ENCODE measurements around the gene ATL1. TPM values are rescaled to one million over a fixed set of nuclear protein-coding genes. Genes with fewer than 3 reads are reported as not detected.
"Not testable (repeated sequence)": the region's sequence is repeated elsewhere in the genome, so short reads cannot be mapped to it uniquely, and the experiment has no call there.

Gene ATL1
- total and polyA plus RNA-seq, 4 donors = 2.0 to 8.7 (median 4.7) TPM

DNA sequence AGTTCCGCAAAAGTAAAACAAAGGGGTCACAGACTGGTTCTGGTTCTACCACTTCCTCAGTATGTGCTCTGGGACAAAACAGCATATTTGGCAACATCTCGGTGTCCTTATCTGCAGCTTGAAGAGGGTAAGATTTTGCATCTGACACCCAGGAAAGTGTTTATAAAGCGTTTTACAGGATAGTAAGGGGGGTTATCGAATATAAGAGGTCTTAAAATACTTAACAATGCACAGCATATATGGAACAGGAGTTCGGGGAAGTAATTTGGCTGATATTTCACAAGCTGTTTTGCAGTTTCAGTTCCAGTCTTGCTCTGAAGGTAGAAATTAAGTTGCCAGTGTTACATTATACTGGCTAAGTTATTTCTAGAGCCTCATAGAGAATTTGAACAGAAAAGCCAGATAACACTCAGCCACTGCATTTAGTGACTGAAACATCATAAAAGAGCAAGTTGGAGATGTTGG is 26.7 kb upstream of the ATL1 start:
- no peak overlapping the region for H3K4me3 ChIP-seq
- no peaks in the 10 kb centered on the region for H3K9me3 ChIP-seq (ENCODE audit: control insufficient read depth in 4 of 4, insufficient read depth in 3 of 4, low read length in 3 of 4)
- ATAC-seq (ENCODE audit: insufficient read depth, low FRiP score) (no peak), DNase-seq (no peak)
- peak overlapping the region in 1 of 2 donors; percentile 92 for H3K9ac ChIP-seq (ENCODE audit: insufficient read depth in 1 of 2, low read length in 2 of 2)
- WGBS, 2 donors = 16 to 17% methylated on average over 5 of the region's 5 CpGs
- TF ChIP-seq, protein P1, sequence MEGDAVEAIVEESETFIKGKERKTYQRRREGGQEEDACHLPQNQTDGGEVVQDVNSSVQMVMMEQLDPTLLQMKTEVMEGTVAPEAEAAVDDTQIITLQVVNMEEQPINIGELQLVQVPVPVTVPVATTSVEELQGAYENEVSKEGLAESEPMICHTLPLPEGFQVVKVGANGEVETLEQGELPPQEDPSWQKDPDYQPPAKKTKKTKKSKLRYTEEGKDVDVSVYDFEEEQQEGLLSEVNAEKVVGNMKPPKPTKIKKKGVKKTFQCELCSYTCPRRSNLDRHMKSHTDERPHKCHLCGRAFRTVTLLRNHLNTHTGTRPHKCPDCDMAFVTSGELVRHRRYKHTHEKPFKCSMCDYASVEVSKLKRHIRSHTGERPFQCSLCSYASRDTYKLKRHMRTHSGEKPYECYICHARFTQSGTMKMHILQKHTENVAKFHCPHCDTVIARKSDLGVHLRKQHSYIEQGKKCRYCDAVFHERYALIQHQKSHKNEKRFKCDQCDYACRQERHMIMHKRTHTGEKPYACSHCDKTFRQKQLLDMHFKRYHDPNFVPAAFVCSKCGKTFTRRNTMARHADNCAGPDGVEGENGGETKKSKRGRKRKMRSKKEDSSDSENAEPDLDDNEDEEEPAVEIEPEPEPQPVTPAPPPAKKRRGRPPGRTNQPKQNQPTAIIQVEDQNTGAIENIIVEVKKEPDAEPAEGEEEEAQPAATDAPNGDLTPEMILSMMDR (IDR thresholded peaks at IDR 0.05; ENCODE audit: control extremely low read depth, extremely low read depth) = no peak
- H3K27me3 ChIP-seq (ENCODE audit: control insufficient read depth in 3 of 3, insufficient read depth in 3 of 3, low read length in 2 of 3) = peaks cover 0 to 3% (median 0%) of the 10 kb centered on the region in 3 donors
- H3K36me3 ChIP-seq (ENCODE audit: control insufficient read depth in 4 of 4, insufficient read depth in 4 of 4, low read length in 4 of 4) = peaks cover 0 to 3% (median 1%) of the 10 kb centered on the region in 4 donors
- peaks cover 0 to 30% (median 9%) of the 10 kb centered on the region in 5 donors for H3K4me1 ChIP-seq (ENCODE audit: control insufficient read depth in 5 of 5, insufficient read depth in 5 of 5, low read length in 5 of 5)
- peak overlapping the region in 1 of 2 donors; percentile 98 for H3K27ac ChIP-seq (ENCODE audit: low read depth in 1 of 2, low read length in 1 of 2)

DNA sequence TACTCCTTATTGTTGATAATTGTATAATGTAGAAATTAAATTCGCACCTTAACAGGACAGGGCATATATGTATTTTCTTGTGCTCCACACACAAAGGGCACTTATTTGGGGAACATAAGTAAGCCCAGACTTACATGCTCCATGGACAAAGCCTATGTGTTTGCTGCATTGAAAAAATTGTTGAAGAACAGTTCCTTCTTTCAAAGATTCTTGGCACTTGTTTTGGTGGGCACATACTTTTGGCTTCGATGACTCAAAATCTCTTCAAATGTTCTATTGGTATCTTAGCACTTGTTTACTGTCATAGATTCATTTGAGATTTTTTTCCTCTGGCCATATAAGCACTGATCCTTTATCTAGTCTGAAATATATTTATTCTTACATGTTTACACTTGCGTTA is 26.1 kb upstream of the ATL1 start:
- H3K9me3 ChIP-seq (ENCODE audit: control insufficient read depth in 4 of 4, insufficient read depth in 3 of 4, low read length in 3 of 4) = no peaks in the 10 kb centered on the region
- peaks cover 0 to 3% (median 1%) of the 10 kb centered on the region in 4 donors for H3K36me3 ChIP-seq (ENCODE audit: control insufficient read depth in 4 of 4, insufficient read depth in 4 of 4, low read length in 4 of 4)
- no peak overlapping the region for H3K9ac ChIP-seq (ENCODE audit: insufficient read depth in 1 of 2, low read length in 2 of 2)
- peaks cover 0 to 3% (median 0%) of the 10 kb centered on the region in 3 donors for H3K27me3 ChIP-seq (ENCODE audit: control insufficient read depth in 3 of 3, insufficient read depth in 3 of 3, low read length in 2 of 3)
- H3K4me1 ChIP-seq (ENCODE audit: control insufficient read depth in 5 of 5, insufficient read depth in 5 of 5, low read length in 5 of 5) = peaks cover 0 to 29% (median 9%) of the 10 kb centered on the region in 5 donors
- H3K4me3 ChIP-seq = no peak overlapping the region
- no peak for ATAC-seq (ENCODE audit: insufficient read depth, low FRiP score)
- WGBS, 2 donors = 66 to 84% methylated on average over 3 of the region's 3 CpGs
- no peak for DNase-seq
- no peak overlapping the region for H3K27ac ChIP-seq (ENCODE audit: low read depth in 1 of 2, low read length in 1 of 2)
- TF ChIP-seq, protein P1 (IDR thresholded peaks at IDR 0.05; ENCODE audit: control extremely low read depth, extremely low read depth) = no peak

- Histone ChIP-seq H3K27me3 (ENCODE audit: control insufficient read depth in 3 of 3, insufficient read depth in 3 of 3, low read length in 2 of 3) (peaks cover 0 to 3% (median 0%) of the 10 kb centered on the region in 3 donors), H3K9me3 (ENCODE audit: control insufficient read depth in 4 of 4, insufficient read depth in 3 of 4, low read length in 3 of 4) (no peaks in the 10 kb centered on the region), H3K4me3 (no peak overlapping the region), H3K36me3 (ENCODE audit: control insufficient read depth in 4 of 4, insufficient read depth in 4 of 4, low read length in 4 of 4) (peaks cover 0 to 3% (median 0%) of the 10 kb centered on the region in 4 donors), H3K9ac (ENCODE audit: insufficient read depth in 1 of 2, low read length in 2 of 2) (no peak overlapping the region), H3K4me1 (ENCODE audit: control insufficient read depth in 5 of 5, insufficient read depth in 5 of 5, low read length in 5 of 5) (peaks cover 0 to 25% (median 9%) of the 10 kb centered on the region in 5 donors), H3K27ac (ENCODE audit: low read depth in 1 of 2, low read length in 1 of 2) (no peak overlapping the region)
- no peak for DNase-seq
- ATAC-seq (ENCODE audit: insufficient read depth, low FRiP score) = no peak
- 85 to 97% methylated on average over 3 of the region's 3 CpGs for WGBS, 2 donors
- TF ChIP-seq, protein P1 (IDR thresholded peaks at IDR 0.05; ENCODE audit: control extremely low read depth, extremely low read depth) = no peak
Observed at GRCh38 chr14:50534416-50534815, 25.5 kb upstream of the ATL1 start.

GRCh38 chr14:50534997-50535396 is 24.9 kb upstream of the ATL1 start:
- 28 to 66% methylated on average over 1 of the region's 1 CpG for WGBS, 2 donors
- no peak overlapping the region for H3K27ac ChIP-seq (ENCODE audit: low read depth in 1 of 2, low read length in 1 of 2)
- peaks cover 0 to 19% (median 8%) of the 10 kb centered on the region in 5 donors for H3K4me1 ChIP-seq (ENCODE audit: control insufficient read depth in 5 of 5, insufficient read depth in 5 of 5, low read length in 5 of 5)
- H3K9me3 ChIP-seq (ENCODE audit: control insufficient read depth in 4 of 4, insufficient read depth in 3 of 4, low read length in 3 of 4) = no peaks in the 10 kb centered on the region
- no peak overlapping the region for H3K9ac ChIP-seq (ENCODE audit: insufficient read depth in 1 of 2, low read length in 2 of 2)
- H3K27me3 ChIP-seq (ENCODE audit: control insufficient read depth in 3 of 3, insufficient read depth in 3 of 3, low read length in 2 of 3) = peaks cover 0 to 3% (median 0%) of the 10 kb centered on the region in 3 donors
- ATAC-seq (ENCODE audit: insufficient read depth, low FRiP score) (no peak), DNase-seq (no peak)
- peaks cover 0 to under 1% (median 0%) of the 10 kb centered on the region in 4 donors for H3K36me3 ChIP-seq (ENCODE audit: control insufficient read depth in 4 of 4, insufficient read depth in 4 of 4, low read length in 4 of 4)
- H3K4me3 ChIP-seq = no peak overlapping the region
- TF ChIP-seq, protein P1 (IDR thresholded peaks at IDR 0.05; ENCODE audit: control extremely low read depth, extremely low read depth) = no peak

GRCh38 chr14:50538034-50538433 is 21.9 kb upstream of the ATL1 start:
- H3K27ac ChIP-seq (ENCODE audit: low read depth in 1 of 2, low read length in 1 of 2); H3K4me1 ChIP-seq (ENCODE audit: control insufficient read depth in 5 of 5, insufficient read depth in 5 of 5, low read length in 5 of 5); ATAC-seq (ENCODE audit: insufficient read depth, low FRiP score); H3K4me3 ChIP-seq; H3K9ac ChIP-seq (ENCODE audit: insufficient read depth in 1 of 2, low read length in 2 of 2); H3K27me3 ChIP-seq (ENCODE audit: control insufficient read depth in 3 of 3, insufficient read depth in 3 of 3, low read length in 2 of 3); H3K9me3 ChIP-seq (ENCODE audit: control insufficient read depth in 4 of 4, insufficient read depth in 3 of 4, low read length in 3 of 4); DNase-seq; H3K36me3 ChIP-seq (ENCODE audit: control insufficient read depth in 4 of 4, insufficient read depth in 4 of 4, low read length in 4 of 4): not testable (repeated sequence)
- WGBS, 2 donors = 67% methylated on average over 4 of the region's 4 CpGs
